A204.1 (cell line): Measurements from ENCODE around the gene MLF2.
"Not testable (repeated sequence)": the region's sequence is repeated elsewhere in the genome, so short reads cannot be mapped to it uniquely, and the experiment has no call there.

Experiments used
- FAIRE-seq: peaks from 2 replicates; lab custom pipeline; 2012; peaks lifted over from hg19 to GRCh38; lab: Jason Lieb, UNC

The MLF2 gene

GRCh38 chr12:6729186-6729585 is 23.8 kb downstream of the MLF2 start:
- FAIRE-seq: no peak

- FAIRE-seq: no peak
Observed at GRCh38 chr12:6725350-6725749, 27.6 kb downstream of the MLF2 start.

GRCh38 chr12:6724409-6724797 is 28.5 kb downstream of the MLF2 start:
- no peak for FAIRE-seq

- FAIRE-seq: peak; percentile 99
Observed at GRCh38 chr12:6723607-6724408, 29.1 kb downstream of the MLF2 start, which contains the start of gene COPS7A. Gene COPS7A (plus strand): TSS chr12:6724046. CDS start chr12:6724657, 611 bp downstream.

GRCh38 chr12:6722863-6723262 is 30.1 kb downstream of the MLF2 start:
- FAIRE-seq: no peak

- FAIRE-seq: no peak
Observed at GRCh38 chr12:6716874-6717437, 36.0 kb downstream of the MLF2 start.

GRCh38 chr12:6716031-6716873 is 36.7 kb downstream of the MLF2 start:
- not testable (repeated sequence) for FAIRE-seq

- FAIRE-seq: no peak
Observed at GRCh38 chr12:6708960-6709394, 44.0 kb downstream of the MLF2 start.

GRCh38 chr12:6708351-6708750 is 44.6 kb downstream of the MLF2 start:
- not testable (repeated sequence) for FAIRE-seq

GRCh38 chr12:6703631-6704030 is 49.3 kb downstream of the MLF2 start:
- no peak for FAIRE-seq

GRCh38 chr12:6701078-6701768 is 51.7 kb downstream of the MLF2 start:
- no peak for FAIRE-seq

GRCh38 chr12:6700646-6701051 is 52.3 kb downstream of the MLF2 start, which contains the start of gene PIANP:
Gene PIANP (minus strand): TSS chr12:6700815. CDS start chr12:6698061, 2,754 bp downstream.
- no peak for FAIRE-seq

GRCh38 chr12:6699989-6700645 is 52.8 kb downstream of the MLF2 start:
- FAIRE-seq: no peak

- FAIRE-seq: no peak
Observed at GRCh38 chr12:6699259-6699988, 53.5 kb downstream of the MLF2 start.

GRCh38 chr12:6698352-6699046 is 54.4 kb downstream of the MLF2 start:
- no peak for FAIRE-seq
